GM13976 (cell line): ENCODE results near the gene BSX.

ENCODE experiments used
- DNase-seq: peaks from one replicate; pipeline ENCODE4 v3.0.0; 2012; ENCODE audit warnings: low spot score
- CTCF ChIP-seq: IDR thresholded peaks from 2 replicates; pipeline ENCODE4 v1.5.1; 2012; ENCODE audit warnings: borderline replicate concordance, mild to moderate bottlenecking; ENCODE audit not compliant: insufficient read depth; ENCODE audit errors: extremely low read depth, missing control alignments, control extremely low read depth
- in situ Hi-C: fragments of 300-500 bp; cut with MboI; formaldehyde crosslinking; loops from one replicate; pipeline ENCODE4 v1.12.0; 2022; ENCODE audit warnings: low sequenced_read_pairs, mixed read lengths, inconsistent platforms; ENCODE audit not compliant: unreplicated experiment

The BSX gene

DNA sequence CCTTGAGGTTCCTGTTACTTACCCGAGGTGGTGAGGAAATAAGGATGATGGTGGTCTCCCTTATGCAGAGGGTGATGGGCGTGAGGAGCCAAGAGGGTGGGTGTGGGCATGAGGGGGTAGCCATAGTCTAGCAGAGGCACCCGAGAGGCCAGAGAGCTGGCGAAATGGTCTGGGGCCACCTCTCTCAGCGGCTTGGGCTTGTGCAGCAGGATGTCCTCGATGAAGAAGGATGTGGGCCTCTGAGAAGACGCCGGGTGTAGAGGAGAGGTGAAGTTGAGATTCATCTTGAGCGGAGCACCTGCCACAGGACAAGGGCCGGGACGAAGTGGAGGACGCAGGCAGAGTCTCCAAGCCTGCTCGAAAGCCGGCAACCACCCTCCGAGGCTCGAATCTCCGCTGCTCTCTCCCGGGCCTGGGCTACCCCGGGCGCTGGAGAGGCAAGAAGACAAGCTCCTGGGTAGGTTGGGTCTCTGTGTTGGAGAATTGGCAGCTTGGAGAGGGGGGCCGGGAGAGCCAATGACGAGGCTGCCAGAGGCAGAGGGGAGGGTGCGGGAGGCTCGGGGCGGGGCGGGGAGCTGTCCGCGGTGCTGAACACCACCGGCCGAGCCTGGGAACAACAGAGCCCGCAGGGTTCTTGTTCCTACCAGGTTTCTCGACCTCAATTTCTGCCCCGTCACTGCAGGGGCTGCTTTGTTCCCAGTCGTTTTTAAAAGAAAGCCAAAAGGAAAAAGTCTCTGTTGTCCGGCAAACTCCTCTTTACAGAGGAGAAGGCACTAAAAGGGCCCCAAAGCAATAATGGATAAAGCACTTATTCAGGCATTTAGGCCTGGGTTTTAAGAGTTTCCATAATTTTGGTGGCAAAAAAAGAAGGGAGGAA is at the start of gene BSX:
TSS of gene BSX (minus strand) at position 447 of the 877 bp plus-strand sequence. CDS start at position 284, 163 bp downstream.
- in situ Hi-C loops = no loop called here
- peak; percentile 78 for DNase-seq
- no peak for TF ChIP-seq CTCF

- TF ChIP-seq CTCF = no peak
- in situ Hi-C loops = no loop called here
- DNase-seq = no peak
Measured at GRCh38 chr11:123030517-123030916, 48.9 kb upstream of the BSX start.

- DNase-seq = peak; percentile 79
- in situ Hi-C loops = loop anchor here (5.0 to 25.0 kb wide), 2 partner anchors 159 to 409 kb away; no protein-coding TSS in a partner anchor
- peak; percentile 66 for TF ChIP-seq CTCF
Measured at GRCh38 chr11:123020968-123021367, 39.3 kb upstream of the BSX start.

DNA sequence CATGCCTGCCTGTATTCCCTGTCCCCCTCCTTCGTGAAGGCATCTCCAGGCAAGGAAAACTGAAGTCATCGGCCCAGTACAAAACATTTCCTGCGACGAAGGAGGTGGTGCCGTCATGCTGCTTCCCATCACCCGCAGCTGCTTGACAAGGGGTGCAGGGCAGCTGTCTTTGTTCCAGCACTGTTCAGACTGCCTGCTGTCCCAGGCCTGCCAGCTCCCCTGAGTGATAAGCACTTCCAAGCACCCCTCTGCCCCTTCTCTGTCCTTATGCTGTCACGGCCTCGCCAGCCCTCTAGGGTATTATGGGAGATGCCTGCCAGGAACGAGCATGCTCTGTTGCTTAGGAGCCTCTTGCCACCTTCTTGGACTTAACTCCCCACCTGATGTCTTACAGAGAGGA is 37.1 kb upstream of the BSX start:
- no peak for DNase-seq
- in situ Hi-C loops = loop anchor here (25.0 kb wide), 1 partner anchor 406 kb away; no protein-coding TSS in a partner anchor
- TF ChIP-seq CTCF = no peak

DNA sequence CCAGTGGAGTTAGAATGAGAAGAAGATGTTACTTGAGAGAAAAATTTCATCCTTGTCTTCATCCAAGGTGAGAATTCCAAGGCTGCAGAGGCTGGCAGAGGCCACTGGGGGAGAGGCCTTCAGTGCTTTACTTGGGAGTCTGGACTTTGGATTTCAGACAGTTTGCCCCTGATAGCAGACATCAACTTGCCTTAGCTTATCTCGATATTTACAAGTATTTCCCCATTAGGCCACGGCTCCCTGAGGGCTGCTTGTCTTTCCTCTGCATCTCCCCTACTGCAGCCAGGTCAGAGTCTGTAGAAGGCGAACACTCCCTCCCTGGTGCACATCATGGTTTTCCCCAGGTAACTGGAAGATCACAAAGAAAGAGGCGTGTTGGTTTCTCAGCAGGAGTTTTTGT is 29.9 kb upstream of the BSX start:
- in situ Hi-C loops = loop anchor here (25.0 kb wide), 1 partner anchor 399 kb away; no protein-coding TSS in a partner anchor
- DNase-seq = no peak
- TF ChIP-seq CTCF = no peak

DNA sequence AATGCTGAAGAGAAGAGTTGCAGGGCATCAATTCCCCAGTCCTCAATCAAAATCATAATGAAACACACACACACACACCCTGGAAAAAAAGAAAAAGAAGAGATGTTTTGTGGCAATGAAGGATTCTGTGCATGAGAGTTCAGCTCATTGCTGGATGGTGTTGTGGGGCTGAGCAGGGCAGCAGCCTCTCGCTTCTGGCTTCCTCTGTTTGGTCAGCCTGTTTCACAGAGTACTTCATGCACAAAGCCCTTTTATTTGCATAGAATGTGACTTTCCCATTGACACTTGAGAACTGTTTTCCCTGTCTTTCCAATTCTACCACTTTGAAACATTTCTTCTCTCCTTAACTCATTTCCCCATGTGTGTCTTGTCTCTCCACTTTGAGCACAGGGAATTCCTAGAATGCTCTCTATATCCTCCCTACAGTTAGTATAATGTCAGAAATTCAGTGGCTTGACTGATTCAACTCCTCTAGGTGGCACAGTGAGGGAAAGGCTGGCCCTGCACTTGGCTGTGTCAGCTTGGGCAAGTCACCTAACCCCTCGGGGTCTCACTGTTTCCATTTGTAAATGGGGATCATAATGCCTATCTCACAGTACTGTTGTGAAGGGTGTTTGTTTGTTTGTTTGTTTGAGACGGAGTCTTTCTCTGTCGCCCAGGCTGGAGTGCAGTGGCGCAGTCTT is 25.4 kb upstream of the BSX start:
- TF ChIP-seq CTCF = no peak
- in situ Hi-C loops = loop anchor here (25.0 kb wide), 1 partner anchor 395 kb away; no protein-coding TSS in a partner anchor

More for the DNA sequence above, 25.4 kb upstream of the BSX start:
- no peak for DNase-seq
